Mucosa of descending colon (tissue), 3 donors: ENCODE data around the gene NFS1. TPM values are rescaled to one million over a fixed set of nuclear protein-coding genes. Genes with fewer than 3 reads are reported as not detected.

Source experiments
- ATAC-seq: fragments of 200-7000 bp; cut with Tn5 transposase; one replicate; pipeline ENCODE4 v1.9.1; 2020; ENCODE audit warnings: mild to moderate bottlenecking, moderate library complexity
- DNase-seq, 3 donors: peaks; one replicate each; pipeline ENCODE4 v3.0.0-alpha.2; 2020
- H3K36me3 ChIP-seq: fragments of 200-600 bp; one replicate; pipeline ENCODE4 v1.8.0; 2021; ENCODE audit warnings: low read depth, mild to moderate bottlenecking
- H3K4me1 ChIP-seq: fragments of 200-600 bp; one replicate; pipeline ENCODE4 v1.8.0; 2021; ENCODE audit warnings: low read depth, mild to moderate bottlenecking
- H3K4me3 ChIP-seq: fragments of 200-600 bp; one replicate; pipeline ENCODE4 v1.8.0; 2021; ENCODE audit warnings: mild to moderate bottlenecking
- H3K9me3 ChIP-seq: fragments of 200-600 bp; one replicate; pipeline ENCODE4 v1.8.0; 2021; ENCODE audit warnings: mild to moderate bottlenecking
- CTCF ChIP-seq: fragments of 200-600 bp; IDR thresholded peaks from one replicate; pipeline ENCODE4 v1.8.0; 2022; ENCODE audit warnings: antibody characterized with exemption, mild to moderate bottlenecking
- intact Hi-C, 2 donors: fragments of 100-400 bp; cut with DNase I in 1 of 2; cut with micrococcal nuclease in 1 of 2; formaldehyde crosslinking; loops; one replicate each; pipeline versions ENCODE4 v1.11.0 to v1.11.1; 2022; cut with DNase I, micrococcal nuclease
- total RNA-seq, 3 donors: library from RNA; stranded (reverse); fragmentation: NEBNext Ultra II Directional in 2 of 3; extraction: Animal tissue kit (Norgen Biotek cat#: 25700) in 2 of 3; gene quantifications; one replicate each; pipeline versions ENCODE4 v1.2.1 to v1.2.4, GENCODE V29; 2021 to 2023
- donor health status: DM: no; HTN: no; CAD: no; lungs with moderate emphysema.
- donor health status: DM: no; HTN: no; CAD: no.
- donor health status: DM: no; HTN: yes; CAD: no.

Gene NFS1
- total RNA-seq, 3 donors from 2014 or later = 31.2 to 42.8 (median 32.1) TPM

- no peaks in the 10 kb centered on the region for H3K9me3 ChIP-seq
- intact Hi-C loops = no loop called here
- no peak for ATAC-seq
- no peak overlapping the region for H3K4me3 ChIP-seq
- H3K36me3 ChIP-seq = peaks cover 51% of the 10 kb centered on the region
- H3K4me1 ChIP-seq = peaks cover 24% of the 10 kb centered on the region
- no peak for TF ChIP-seq CTCF
- DNase-seq = no peak
Observed at GRCh38 chr20:35730583-35731468, 31.7 kb upstream of the NFS1 start.

GRCh38 chr20:35729836-35730582, 30.9 kb upstream of the NFS1 start:
- no peaks in the 10 kb centered on the region for H3K9me3 ChIP-seq
- no peak for TF ChIP-seq CTCF
- peaks cover 51% of the 10 kb centered on the region for H3K36me3 ChIP-seq
- peaks cover 16% of the 10 kb centered on the region for H3K4me1 ChIP-seq
- H3K4me3 ChIP-seq = no peak overlapping the region
- DNase-seq (no peak), ATAC-seq (no peak)
- intact Hi-C loops = no loop called here

GRCh38 chr20:35729283-35729807, 30.2 kb upstream of the NFS1 start:
- intact Hi-C loops = no loop called here
- ATAC-seq = no peak

GRCh38 chr20:35726842-35727711, 27.9 kb upstream of the NFS1 start:
- Histone ChIP-seq H3K4me1 (no peaks in the 10 kb centered on the region), H3K9me3 (no peaks in the 10 kb centered on the region), H3K36me3 (peaks cover 67% of the 10 kb centered on the region), H3K4me3 (no peak overlapping the region)
- intact Hi-C loops = no loop called here
- ATAC-seq (no peak), DNase-seq (no peak)
- TF ChIP-seq CTCF = no peak

More at GRCh38 chr20:35729283-35729807, 30.2 kb upstream of the NFS1 start:
- no peak overlapping the region for H3K4me3 ChIP-seq
- TF ChIP-seq CTCF = no peak
- peaks cover 58% of the 10 kb centered on the region for H3K36me3 ChIP-seq
- no peak for DNase-seq
- H3K9me3 ChIP-seq = no peaks in the 10 kb centered on the region
- peaks cover 9% of the 10 kb centered on the region for H3K4me1 ChIP-seq
